Inflammatory macrophage (primary cell): ENCODE data around the gene FGF21.
A peak's percentile ranks its signal among the peaks of the same experiment; 100 is the strongest.
"Not testable (repeated sequence)": the region's sequence is repeated elsewhere in the genome, so short reads cannot be mapped to it uniquely, and the experiment has no call there.

Experiments
- DNase-seq, 2 donors: peaks; one replicate each; pipeline ENCODE4 v3.0.0-alpha.2; 2020 to 2022

Gene FGF21

DNA sequence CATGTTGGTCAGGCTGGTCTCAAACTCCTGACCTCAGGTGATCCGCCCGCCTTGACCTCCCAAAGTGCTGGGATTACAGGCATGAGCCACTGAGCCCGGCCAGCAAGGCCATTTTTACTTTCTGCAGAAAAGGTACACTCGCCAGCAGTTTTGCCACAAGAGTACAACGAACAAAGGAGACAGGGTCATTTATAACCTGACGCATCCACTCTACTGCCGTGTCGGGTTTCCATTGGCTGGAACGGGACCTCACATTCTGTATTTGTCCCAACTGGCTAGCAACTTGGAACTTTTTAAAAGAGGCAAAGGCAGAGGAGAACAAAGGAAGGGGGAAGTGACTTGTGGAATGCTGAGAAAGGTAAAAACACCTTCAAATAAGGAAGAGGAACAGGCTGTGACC, 32.0 kb downstream of the FGF21 start:
- DNase-seq: not testable (repeated sequence)

DNA sequence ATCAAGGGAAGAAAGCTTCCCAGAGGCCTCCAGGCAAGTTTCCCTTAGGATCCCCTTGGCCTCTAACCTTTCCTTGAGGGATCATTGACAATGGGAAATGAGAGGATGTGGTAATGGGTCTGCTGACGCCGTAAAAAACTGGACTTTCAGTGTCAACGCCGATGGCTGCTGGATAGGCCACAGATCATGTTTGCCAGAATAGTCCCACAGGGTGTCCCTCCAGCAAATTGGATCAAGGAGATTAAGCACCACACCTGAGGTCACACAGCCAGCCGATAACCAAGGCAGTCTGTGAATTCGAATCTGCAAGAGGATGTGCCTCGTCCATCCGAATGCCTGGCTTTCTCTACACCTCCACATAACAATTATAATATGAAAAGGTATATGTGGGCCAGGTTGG, 37.9 kb downstream of the FGF21 start:
- DNase-seq: no peak

- DNase-seq: no peak
Measured at GRCh38 chr19:48794291-48794690, 39.0 kb downstream of the FGF21 start.

DNA sequence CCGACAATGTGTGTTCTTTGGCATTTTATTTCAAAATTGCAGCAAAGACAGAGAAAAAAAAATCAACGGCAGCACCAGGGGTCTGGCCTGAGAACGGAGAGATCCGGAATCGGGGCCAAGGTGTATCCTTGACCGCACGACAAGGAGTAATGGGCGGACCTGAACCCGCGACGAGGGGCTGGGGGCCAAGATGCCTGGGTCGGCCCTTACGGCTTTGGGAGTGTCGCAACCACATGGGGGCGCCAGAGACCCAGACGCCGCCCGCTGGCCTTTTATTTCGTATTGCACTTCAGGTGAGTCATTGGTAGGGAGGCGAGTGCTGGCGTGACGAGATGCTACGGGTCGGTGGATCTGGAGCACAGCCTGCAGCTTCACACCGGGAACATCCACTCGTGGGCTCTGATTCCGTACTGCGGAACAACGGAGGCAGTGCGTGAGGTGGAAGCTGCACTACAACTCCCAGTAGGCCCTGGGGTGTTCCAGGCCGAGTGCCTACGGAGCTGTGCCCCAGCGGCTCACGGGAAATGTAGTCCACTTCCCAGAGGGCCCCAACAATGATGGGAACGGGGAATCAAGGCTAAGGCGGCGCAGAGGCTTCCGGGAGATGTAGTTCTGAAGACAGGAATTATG, 39.8 kb downstream of the FGF21 start:
- peak; percentile 94 to 95 for DNase-seq

DNA sequence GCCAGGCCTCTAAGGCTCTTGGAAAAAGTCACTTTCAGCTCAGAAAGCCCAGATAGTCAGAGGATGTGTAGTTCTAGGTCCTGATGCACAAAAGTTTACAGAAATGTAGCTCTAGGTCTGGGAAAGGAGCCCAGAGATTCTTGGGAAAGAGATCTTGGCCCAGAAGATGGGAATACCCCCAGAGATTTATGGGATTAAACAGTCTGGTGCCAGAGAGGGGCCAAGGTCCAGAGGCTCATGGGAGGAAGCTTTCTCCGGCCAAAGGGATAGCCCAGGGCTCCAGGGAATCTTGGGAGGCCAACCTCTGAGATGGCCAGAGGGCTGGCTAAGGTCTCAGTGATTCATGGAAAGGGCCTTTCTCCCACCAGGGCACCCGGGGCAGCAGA, 40.4 kb downstream of the FGF21 start:
- no peak for DNase-seq

- DNase-seq: no peak
Measured at GRCh38 chr19:48796298-48797083, 41.2 kb downstream of the FGF21 start.

GRCh38 chr19:48797103-48797502, 41.8 kb downstream of the FGF21 start:
- no peak for DNase-seq

- DNase-seq: no peak
Measured at GRCh38 chr19:48798937-48799336, 43.6 kb downstream of the FGF21 start.

GRCh38 chr19:48799358-48800300, 44.3 kb downstream of the FGF21 start:
- DNase-seq: no peak

DNA sequence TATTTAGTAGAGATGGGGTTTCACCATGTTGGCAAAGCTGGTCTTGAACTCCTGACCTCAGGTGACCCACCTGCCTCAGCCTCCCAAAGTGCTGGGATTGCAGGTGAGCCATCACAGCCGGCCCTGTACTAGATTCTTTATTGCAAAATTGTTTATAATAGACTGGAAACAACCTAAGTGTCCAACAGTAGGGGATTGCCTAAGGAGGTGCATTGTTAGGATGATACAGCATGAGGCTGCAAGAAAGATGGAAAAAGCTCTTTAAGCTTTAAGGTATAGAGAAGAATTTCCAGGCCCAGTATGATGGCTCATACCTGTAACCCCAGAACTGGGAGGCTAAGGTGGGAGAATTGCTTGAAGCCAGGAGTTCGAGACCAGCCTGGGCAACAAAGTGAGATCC, 47.3 kb downstream of the FGF21 start:
- DNase-seq: no peak

DNA sequence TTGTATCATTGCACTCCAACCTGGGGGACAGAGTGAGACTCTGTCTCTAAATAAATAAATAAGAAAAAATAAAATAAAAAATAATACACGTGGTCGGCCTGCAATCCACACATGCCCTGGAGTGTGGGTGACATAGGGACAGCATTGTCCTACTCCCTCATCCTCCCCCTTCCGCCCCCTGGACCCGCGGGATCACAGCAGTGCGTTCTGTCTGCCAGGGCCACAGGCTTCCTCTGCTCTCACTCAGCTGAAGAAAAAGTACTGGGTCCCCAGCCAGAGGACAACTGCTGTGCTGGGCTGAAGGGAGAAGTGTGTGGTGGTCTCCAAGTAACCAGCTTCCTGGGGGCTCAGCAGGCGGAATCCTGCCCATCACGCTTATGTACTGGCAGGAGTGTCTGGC, 49.2 kb downstream of the FGF21 start:
- no peak for DNase-seq

DNA sequence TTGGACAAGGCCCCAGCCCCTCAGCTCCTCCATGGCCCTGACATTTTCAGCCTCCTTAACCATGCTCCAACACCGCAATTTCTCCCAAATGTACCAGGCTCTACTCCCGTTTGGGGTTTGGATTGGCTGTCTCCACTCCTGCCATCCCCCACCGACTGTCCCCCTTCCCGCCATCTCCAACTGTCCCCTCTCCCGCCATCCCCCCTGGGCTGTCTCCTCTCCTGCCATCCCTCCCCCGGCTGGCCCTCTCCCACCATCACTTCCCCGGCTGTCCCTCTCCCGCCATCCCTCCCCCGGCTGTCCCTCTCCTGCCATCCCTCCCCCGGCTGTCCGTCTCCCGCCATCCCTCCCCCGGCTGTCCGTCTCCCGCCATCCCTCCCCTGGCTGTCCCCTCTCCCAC, 50.1 kb downstream of the FGF21 start:
- DNase-seq: no peak

DNA sequence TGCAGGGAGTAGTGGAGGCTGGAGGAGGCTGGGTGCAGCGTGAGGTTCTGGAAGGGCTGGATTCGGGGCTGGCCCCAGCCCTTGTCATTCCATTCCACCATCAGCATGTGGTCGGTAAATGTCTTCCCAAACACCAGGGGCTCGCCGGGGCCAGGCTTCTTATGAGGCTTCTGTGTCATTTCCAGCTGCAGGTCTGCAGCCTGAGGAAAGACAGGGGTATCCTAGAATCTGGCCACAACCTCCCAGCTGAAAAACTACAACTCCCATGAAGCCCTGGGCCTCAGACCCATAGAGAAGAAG, 51.1 kb downstream of the FGF21 start:
- DNase-seq: peak in 1 of 2 donors; percentile 37

DNA sequence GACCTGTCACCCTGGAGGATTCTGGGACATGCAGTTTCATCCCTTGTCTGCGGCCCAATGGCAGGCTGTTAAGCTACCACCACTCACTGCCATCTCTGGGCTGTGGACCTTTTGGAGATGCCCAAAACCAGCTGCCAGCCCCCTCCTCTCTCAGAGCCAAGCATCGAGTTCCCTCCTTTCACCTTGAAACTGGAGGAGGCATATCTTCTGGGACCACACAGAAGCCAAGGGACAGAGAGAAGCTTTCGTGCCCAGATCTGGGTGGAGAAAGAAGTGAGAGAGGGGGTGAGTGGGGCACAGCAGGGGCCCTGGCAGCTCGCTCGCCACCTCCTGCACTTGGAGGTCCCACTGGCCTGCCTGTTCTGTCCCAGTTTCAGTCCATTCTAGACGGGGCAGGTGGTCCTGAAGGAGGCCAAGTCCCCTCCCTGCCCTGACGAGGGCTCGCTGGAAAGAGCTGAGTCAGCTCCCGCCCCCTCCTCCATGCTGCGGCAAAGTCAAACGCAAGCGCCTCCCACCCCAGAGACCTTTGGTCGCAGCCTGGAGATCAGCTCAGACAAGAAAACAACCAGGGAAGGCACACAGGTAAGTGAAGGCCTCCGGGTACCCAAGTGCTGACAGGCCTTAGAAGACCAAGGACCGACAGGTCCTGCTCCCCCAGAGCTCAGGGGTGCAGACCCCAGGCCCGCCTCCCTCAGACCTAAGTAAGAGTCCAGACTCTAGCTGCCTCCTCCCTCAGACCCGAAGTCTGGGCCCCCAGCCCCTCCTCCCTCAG, 51.7 kb downstream of the FGF21 start:
- peak in 1 of 2 donors; percentile 41 for DNase-seq

DNA sequence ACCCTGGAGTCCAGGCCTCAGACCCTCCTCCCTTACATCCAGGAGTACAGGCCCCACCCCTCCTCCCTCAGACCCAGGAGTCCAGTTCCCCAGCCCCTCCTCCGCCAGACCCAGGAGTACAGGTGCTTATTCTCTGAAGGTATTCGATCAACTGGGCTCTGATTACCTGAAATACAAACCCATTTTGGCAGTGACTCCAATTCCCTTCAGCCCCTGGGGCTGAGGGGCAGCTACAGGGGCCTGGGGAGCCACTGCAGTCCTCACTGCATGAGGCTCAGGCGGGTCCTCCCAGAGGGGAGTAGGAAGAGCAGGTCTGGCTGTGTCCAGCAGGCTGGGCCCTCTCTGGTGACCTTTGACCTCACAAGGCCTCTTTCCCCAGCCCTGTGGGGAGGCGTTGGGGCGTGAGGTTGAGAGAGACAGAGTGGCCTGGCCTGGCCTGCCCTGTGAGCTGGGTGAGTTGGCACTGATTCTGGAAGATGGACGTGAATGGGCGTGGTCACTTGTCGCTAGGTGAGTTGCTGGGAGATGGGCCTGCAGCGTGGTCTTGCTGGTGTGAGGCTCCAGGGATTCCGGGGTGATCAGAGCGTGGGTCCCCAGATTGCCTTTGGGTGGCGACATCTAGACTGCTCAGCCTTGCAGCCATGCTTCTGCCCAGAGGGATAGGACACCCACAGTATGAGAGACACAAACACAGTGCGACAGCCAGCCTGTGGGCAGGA, 52.4 kb downstream of the FGF21 start:
- DNase-seq: no peak
